Measurements from ENCODE around the gene LARGE2. TPM values are rescaled to one million over a fixed set of nuclear protein-coding genes. Genes with fewer than 3 reads are reported as not detected.

LARGE2 gene
- total RNA-seq, 1 donor from 2014 or later: 6.6 TPM

DNA sequence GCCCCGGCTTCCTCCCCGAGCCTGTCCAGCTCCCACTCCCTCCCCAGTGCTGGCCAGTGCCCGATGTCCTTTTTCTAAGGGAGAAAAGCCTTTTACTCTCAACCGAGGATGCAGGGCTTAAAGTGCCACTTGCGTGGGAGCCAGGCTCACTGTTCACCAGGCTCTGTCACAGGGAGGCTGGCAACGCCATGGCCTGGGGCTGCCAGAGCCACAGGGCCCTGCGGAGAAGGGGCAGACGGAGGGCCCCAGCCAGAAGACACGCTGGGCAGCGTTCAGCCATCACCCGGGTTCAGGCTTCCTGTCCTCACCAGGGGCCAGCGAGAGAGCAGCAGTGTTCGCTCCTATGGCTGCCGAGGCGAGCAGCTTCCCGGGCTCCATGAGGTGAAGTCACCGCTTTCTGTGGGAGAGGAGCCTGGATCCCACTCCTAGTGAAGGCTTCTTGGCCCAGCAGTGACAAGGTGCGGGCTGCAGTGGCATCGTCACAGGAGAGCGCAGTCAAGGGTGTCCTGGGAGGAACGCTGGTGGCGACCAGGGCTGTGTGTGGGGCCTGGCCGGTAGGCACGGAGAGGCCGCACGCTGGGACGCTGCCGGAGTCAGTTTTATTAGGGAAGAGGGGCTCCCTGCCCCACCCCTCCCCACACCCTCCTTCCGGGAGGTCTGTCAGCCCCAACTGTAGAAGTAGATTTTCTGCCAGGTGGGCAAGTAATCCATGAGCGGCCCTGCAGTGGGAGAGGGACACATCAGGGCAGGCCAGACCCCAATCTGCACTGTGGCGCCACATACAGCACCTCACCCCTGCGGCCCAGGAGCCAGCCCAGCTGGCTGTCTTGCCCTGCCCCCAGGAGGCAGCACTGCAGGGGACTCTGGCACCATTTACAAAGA lies 12.6 kb upstream of the LARGE2 start:
- intact Hi-C loops (cut with DNase I): no loop called here
- no peak overlapping the region for H3K4me3 ChIP-seq
- H3K4me1 ChIP-seq: peaks cover 23% of the 10 kb centered on the region
- no peak overlapping the region for H3K27ac ChIP-seq
- H3K9me3 ChIP-seq: no peaks in the 10 kb centered on the region
- TF ChIP-seq POLR2AphosphoS5 (IDR thresholded peaks at IDR 0.05; ENCODE audit: insufficient read depth in 1 of 2, low read depth in 1 of 2) (no peak), CTCF (IDR thresholded peaks at IDR 0.05) (no peak), POLR2A (IDR thresholded peaks at IDR 0.05) (no peak)
- DNase-seq (ENCODE audit: extremely low spot score in 2 of 2): no peak
- H3K36me3 ChIP-seq: peaks cover 0 to 47% of the 10 kb centered on the region in 2 donors
- no peaks in the 10 kb centered on the region for H3K27me3 ChIP-seq

GRCh38 chr11:45910623-45911022 lies 11.8 kb upstream of the LARGE2 start:
- H3K36me3 ChIP-seq: peaks cover 0 to 50% of the 10 kb centered on the region in 2 donors
- no peak overlapping the region for H3K4me3 ChIP-seq
- H3K9me3 ChIP-seq: no peaks in the 10 kb centered on the region
- TF ChIP-seq CTCF (IDR thresholded peaks at IDR 0.05) (no peak), POLR2AphosphoS5 (IDR thresholded peaks at IDR 0.05; ENCODE audit: insufficient read depth in 1 of 2, low read depth in 1 of 2) (no peak), POLR2A (IDR thresholded peaks at IDR 0.05) (no peak)
- no peaks in the 10 kb centered on the region for H3K27me3 ChIP-seq
- intact Hi-C loops (cut with DNase I): no loop called here
- H3K4me1 ChIP-seq: peaks cover 24% of the 10 kb centered on the region
- H3K27ac ChIP-seq: no peak overlapping the region
- DNase-seq (ENCODE audit: extremely low spot score in 2 of 2): no peak

- no peak for DNase-seq (ENCODE audit: extremely low spot score in 2 of 2)
Observed at GRCh38 chr11:45913514-45913913, 8.9 kb upstream of the LARGE2 start.

DNA sequence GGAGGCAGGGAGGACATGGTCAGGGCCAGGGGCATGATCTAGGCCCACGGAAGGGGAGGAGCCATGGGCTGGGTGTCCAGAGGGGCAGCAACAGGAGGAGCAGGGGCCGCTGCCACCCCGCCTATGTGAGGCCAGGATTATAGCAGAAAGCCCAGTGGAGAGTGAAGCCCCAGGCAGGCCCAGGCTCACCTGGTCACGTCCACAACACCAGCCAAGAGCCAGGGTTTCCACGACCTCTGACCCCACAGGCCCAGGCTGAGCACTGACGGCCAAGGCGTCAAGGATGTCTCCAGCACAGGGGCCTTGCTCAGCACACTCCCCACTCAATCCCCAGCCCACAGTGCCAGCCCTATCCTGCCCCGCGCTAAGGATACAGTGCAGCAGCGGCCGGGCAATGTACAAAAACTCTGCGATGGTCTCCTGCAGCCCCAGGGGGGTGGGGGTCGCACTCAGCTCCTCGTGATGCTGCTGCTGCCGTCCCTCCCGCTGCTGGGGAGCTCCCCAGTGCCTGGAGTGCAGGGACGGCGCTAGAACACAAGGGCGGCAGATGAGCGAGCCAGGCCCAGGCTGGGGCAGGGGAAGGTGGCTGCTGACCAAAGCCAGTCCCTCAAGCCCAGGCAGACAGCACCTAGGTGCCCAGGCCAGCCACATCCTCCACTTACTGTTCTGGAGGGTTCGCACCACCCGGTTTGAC lies 8.4 kb upstream of the LARGE2 start:
- peaks cover 0 to 57% of the 10 kb centered on the region in 2 donors for H3K36me3 ChIP-seq
- no peak for TF ChIP-seq POLR2AphosphoS5 (IDR thresholded peaks at IDR 0.05; ENCODE audit: insufficient read depth in 1 of 2, low read depth in 1 of 2)
- no peak for TF ChIP-seq POLR2A (IDR thresholded peaks at IDR 0.05)
- no peak for TF ChIP-seq CTCF (IDR thresholded peaks at IDR 0.05)
- intact Hi-C loops (cut with DNase I): no loop called here

More at GRCh38 chr11:45913514-45913913, 8.9 kb upstream of the LARGE2 start:
- no peak overlapping the region for H3K4me3 ChIP-seq
- H3K27ac ChIP-seq: no peak overlapping the region
- TF ChIP-seq POLR2A (IDR thresholded peaks at IDR 0.05): no peak
- TF ChIP-seq CTCF (IDR thresholded peaks at IDR 0.05): no peak
- peaks cover 0 to 57% of the 10 kb centered on the region in 2 donors for H3K36me3 ChIP-seq
- H3K27me3 ChIP-seq: no peaks in the 10 kb centered on the region
- peaks cover 24% of the 10 kb centered on the region for H3K4me1 ChIP-seq
- no peaks in the 10 kb centered on the region for H3K9me3 ChIP-seq
- intact Hi-C loops (cut with DNase I): no loop called here

More for the DNA sequence above, 8.4 kb upstream of the LARGE2 start:
- DNase-seq (ENCODE audit: extremely low spot score in 2 of 2): no peak
- Histone ChIP-seq H3K27ac (no peak overlapping the region), H3K4me3 (no peak overlapping the region), H3K4me1 (peaks cover 19% of the 10 kb centered on the region), H3K27me3 (no peaks in the 10 kb centered on the region), H3K9me3 (no peaks in the 10 kb centered on the region)

Measured in vagina (tissue), 2 donors.